Pancreas (tissue), 10 donors: Measurements from ENCODE around the gene GXYLT1. TPM values are rescaled to one million over a fixed set of nuclear protein-coding genes. Genes with fewer than 3 reads are reported as not detected.
A peak's percentile ranks its signal among the peaks of the same experiment; 100 is the strongest.
"Not testable (repeated sequence)": the region's sequence is repeated elsewhere in the genome, so short reads cannot be mapped to it uniquely, and the experiment has no call there.

Experiments used
- ATAC-seq, 4 donors: fragments of 200-7000 bp; cut with Tn5 transposase; one replicate each; pipeline versions ENCODE4 v1.8.0 to v1.9.1; 2020; ENCODE audit warnings: mild to moderate bottlenecking in 4 of 4, moderate library complexity in 4 of 4
- DNase-seq, 6 donors: peaks; one replicate each; pipeline ENCODE4 v3.0.0-alpha.2; 2020
- FAIRE-seq: peaks from 2 replicates; lab custom pipeline; 2012; peaks lifted over from hg19 to GRCh38; lab: Jason Lieb, UNC
- H3K27ac ChIP-seq, 4 donors: fragments of 200-600 bp; sonication (generic); 1 replicate in 3 of 4; 2 replicates in 1 of 4; pipeline versions ENCODE4 v1.5.0 to v1.8.0; 2020
- H3K27me3 ChIP-seq, 4 donors: fragments of 200-600 bp; one replicate each; pipeline ENCODE4 v1.8.0; 2021
- H3K36me3 ChIP-seq, 3 donors: fragments of 200-600 bp; sonication (generic) in 1 of 3; one replicate each; pipeline versions ENCODE4 v1.5.0 to v1.8.0; 2020 to 2021
- H3K4me1 ChIP-seq, 3 donors: fragments of 200-600 bp; one replicate each; pipeline ENCODE4 v1.8.0; 2021
- H3K4me3 ChIP-seq, 4 donors: fragments of 200-600 bp; sonication (generic) in 2 of 4; one replicate each; pipeline versions ENCODE4 v1.5.0 to v1.8.0; 2020 to 2021
- H3K9me3 ChIP-seq, 4 donors: fragments of 200-600 bp; one replicate each; pipeline ENCODE4 v1.8.0; 2021
- WGBS, 2 donors: extraction: QIAGEN DNeasy Blood & Tissue Kit; methylation state at CpG; one replicate each; pipeline ENCODE4 v1.1.7; 2013; 5-methylcytosine and 5-hydroxymethylcytosine counted together
- intact Hi-C, 3 donors: fragments of 100-400 bp; cut with DNase I; formaldehyde crosslinking; loops; one replicate each; pipeline versions ENCODE4 v1.11.1 to v1.14.2; 2022
- polyA plus RNA-seq, 2 donors: library from polyadenylated mRNA; stranded (reverse); fragments of 200-250 nt; gene quantifications; one replicate each; pipeline ENCODE4 v1.2.3, GENCODE V29; 2013
- total RNA-seq, 6 donors: library from RNA; stranded (reverse); fragmentation: NEBNext Ultra II Directional in 4 of 6; extraction: Animal tissue kit (Norgen Biotek cat#: 25700) in 4 of 6; gene quantifications; one replicate each; pipeline versions ENCODE4 v1.2.1 to v1.2.4, GENCODE V29; 2021 to 2023
- TF ChIP-seq, protein P1 (sequence below), 4 donors: fragments of 200-600 bp; sonication (generic) in 3 of 4; IDR thresholded peaks; one replicate each; pipeline versions ENCODE4 v1.5.0 to v1.8.0; 2021; ENCODE audit warnings: antibody characterized with exemption in 4 of 4
- donor health status: healthy with polysubstance abuse.
- donor health status: DM: no; HTN: no; CAD: no; lungs with moderate emphysema.
- donor health status: DM: no; HTN: no; CAD: no.
- donor health status: control.
- donor health status: control.
- donor health status: Bipolar disorder and iron deficiency.
- donor health status: DM: yes; HTN: yes; CAD: no.
- donor health status: DM: no; HTN: no; CAD: no.
- donor health status: DM: no; HTN: no; CAD: no.
- donor health status: DM: yes; HTN: yes; CAD: no.

GXYLT1 gene
- total and polyA plus RNA-seq, 8 donors = 0.87 to 7.2 (median 3.7) TPM

DNA sequence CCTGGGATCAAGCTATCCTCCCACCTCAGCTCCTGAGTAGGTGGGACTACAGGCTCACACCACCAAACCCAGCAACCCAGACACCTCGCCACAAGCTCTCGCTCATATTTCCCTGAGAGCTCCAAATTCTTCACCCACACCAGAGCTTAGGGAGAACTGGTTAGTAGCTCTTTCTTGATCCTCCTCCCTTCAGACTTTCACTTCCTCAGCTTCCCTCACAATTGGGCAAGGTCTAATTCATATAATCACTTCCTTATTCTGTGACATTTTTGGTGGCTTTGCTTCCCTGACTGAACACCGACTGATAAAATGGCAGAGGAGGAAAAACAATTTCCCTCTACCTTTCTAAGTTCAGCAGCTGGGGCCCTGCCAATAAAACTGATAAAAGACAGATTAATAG is 88.5 kb downstream of the GXYLT1 start:
- TF ChIP-seq, protein P1, sequence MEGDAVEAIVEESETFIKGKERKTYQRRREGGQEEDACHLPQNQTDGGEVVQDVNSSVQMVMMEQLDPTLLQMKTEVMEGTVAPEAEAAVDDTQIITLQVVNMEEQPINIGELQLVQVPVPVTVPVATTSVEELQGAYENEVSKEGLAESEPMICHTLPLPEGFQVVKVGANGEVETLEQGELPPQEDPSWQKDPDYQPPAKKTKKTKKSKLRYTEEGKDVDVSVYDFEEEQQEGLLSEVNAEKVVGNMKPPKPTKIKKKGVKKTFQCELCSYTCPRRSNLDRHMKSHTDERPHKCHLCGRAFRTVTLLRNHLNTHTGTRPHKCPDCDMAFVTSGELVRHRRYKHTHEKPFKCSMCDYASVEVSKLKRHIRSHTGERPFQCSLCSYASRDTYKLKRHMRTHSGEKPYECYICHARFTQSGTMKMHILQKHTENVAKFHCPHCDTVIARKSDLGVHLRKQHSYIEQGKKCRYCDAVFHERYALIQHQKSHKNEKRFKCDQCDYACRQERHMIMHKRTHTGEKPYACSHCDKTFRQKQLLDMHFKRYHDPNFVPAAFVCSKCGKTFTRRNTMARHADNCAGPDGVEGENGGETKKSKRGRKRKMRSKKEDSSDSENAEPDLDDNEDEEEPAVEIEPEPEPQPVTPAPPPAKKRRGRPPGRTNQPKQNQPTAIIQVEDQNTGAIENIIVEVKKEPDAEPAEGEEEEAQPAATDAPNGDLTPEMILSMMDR (IDR thresholded peaks at IDR 0.05) = no peak
- intact Hi-C loops = no loop called here
- Histone ChIP-seq H3K27ac (no peak overlapping the region), H3K27me3 (no peaks in the 10 kb centered on the region), H3K4me3 (no peak overlapping the region), H3K9me3 (no peaks in the 10 kb centered on the region), H3K36me3 (no peaks in the 10 kb centered on the region), H3K4me1 (no peaks in the 10 kb centered on the region)
- ATAC-seq (peak in 2 of 4 donors; percentile 30 to 50), FAIRE-seq (no peak), DNase-seq (no peak)
- 74 to 77% methylated on average over 3 of the region's 3 CpGs for WGBS, 2 donors

DNA sequence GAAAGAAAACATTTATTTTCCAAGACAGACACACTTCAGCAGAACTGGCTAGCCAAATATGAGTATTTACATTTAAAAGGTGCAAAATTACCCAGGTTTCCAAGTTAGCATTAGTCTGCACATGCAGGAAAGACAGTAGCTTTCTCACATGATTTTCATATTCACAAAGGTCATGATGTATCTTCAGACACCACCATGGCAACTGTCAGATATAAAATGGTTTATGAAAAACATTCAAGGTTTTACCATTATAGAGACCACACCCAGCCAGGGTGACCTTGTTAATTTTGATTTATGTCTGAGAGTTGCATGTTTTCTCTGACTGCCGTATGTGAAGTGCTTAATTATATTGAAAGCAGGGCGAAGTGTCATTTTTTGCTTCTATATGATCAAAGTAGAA is 91.2 kb downstream of the GXYLT1 start:
- ATAC-seq (no peak), FAIRE-seq (no peak), DNase-seq (no peak)
- Histone ChIP-seq H3K4me1 (no peaks in the 10 kb centered on the region), H3K27ac (no peak overlapping the region), H3K9me3 (no peaks in the 10 kb centered on the region), H3K27me3 (no peaks in the 10 kb centered on the region), H3K36me3 (no peaks in the 10 kb centered on the region), H3K4me3 (no peak overlapping the region)
- intact Hi-C loops = no loop called here
- TF ChIP-seq, protein P1 (IDR thresholded peaks at IDR 0.05) = no peak
- WGBS, 2 donors = 44 to 45% methylated on average over 2 of the region's 2 CpGs

DNA sequence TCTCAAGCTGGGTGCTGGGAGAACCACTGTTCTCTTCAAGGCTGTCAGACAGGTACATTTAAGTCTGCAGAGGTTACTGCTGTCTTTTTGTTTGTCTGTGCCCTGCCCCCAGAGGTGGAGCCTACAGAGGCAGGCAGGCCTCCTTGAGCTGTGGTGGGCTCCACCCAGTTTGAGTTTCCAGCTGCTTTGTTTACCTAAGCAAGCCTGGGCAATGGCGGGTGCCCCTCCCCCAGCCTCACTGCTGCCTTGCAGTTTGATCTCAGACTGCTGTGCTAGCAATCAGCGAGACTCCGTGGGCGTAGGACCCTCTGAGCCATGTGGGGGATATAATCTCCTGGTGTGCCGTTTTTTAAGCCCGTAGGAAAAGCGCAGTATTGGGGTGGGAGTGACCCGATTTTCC is 95.7 kb downstream of the GXYLT1 start:
- H3K9me3 ChIP-seq, ATAC-seq, H3K36me3 ChIP-seq, H3K27me3 ChIP-seq, intact Hi-C loops, FAIRE-seq, H3K27ac ChIP-seq, H3K4me3 ChIP-seq, H3K4me1 ChIP-seq, DNase-seq: not testable (repeated sequence)
- 76 to 82% methylated on average over 7 to 8 of the region's 8 CpGs for WGBS, 2 donors

DNA sequence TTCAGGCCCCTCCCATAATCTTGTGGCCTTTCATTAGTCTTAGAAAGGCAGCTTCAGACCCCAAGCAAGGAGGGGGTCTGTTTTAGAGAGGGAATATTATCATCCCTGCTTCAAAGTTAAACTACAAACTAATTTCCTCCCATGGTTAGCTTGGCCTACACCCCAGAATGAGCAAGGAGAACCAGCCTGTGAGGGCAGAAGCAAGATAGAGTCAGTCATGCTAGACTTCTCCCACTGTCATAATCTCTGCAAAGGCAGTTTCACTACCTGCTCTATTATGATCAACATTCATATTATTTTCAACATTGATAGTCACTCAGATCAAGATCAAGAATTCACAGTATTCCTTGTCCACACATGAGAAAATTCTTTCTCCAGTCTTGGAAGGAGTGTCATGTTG is 105.1 kb downstream of the GXYLT1 start:
- ATAC-seq (no peak), FAIRE-seq (no peak)
- H3K4me3 ChIP-seq = no peak overlapping the region

DNA sequence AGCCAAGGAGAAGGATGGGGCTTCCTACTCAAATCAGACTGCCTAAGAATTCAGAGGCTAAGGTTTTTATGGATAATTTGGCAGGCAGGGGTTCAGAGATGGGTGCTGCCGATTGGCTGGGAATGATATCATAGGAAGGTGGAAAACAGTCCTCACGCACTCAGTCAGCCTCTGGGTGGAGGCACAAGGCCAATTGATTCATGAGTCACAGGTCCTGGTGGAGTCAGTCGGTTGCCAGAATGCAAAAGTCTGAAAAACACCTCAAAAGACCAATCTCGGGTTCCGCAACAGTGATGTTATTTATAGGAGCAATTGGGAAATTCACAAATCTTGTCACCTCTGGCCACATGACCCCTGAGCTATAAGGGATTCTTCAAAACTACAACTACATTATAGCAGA is 105.5 kb downstream of the GXYLT1 start:
- H3K27me3 ChIP-seq = no peaks in the 10 kb centered on the region
- no peak overlapping the region for H3K4me3 ChIP-seq
- H3K4me1 ChIP-seq = no peaks in the 10 kb centered on the region
- no peak for ATAC-seq
- TF ChIP-seq, protein P1 (IDR thresholded peaks at IDR 0.05) = no peak
- intact Hi-C loops = no loop called here
- no peaks in the 10 kb centered on the region for H3K9me3 ChIP-seq
- no peak overlapping the region for H3K27ac ChIP-seq
- H3K36me3 ChIP-seq = no peaks in the 10 kb centered on the region
- FAIRE-seq = no peak
- DNase-seq = no peak
- 74% methylated on average over 5 of the region's 5 CpGs for WGBS, 2 donors

More for the DNA sequence above, 105.1 kb downstream of the GXYLT1 start:
- no peak overlapping the region for H3K27ac ChIP-seq
- no peaks in the 10 kb centered on the region for H3K27me3 ChIP-seq
- DNase-seq = no peak
- TF ChIP-seq, protein P1 (IDR thresholded peaks at IDR 0.05) = no peak
- no peaks in the 10 kb centered on the region for H3K9me3 ChIP-seq
- no peaks in the 10 kb centered on the region for H3K4me1 ChIP-seq
- intact Hi-C loops = no loop called here
- H3K36me3 ChIP-seq = no peaks in the 10 kb centered on the region
